Skeletal muscle satellite cell (primary cell): ENCODE data around the gene UBQLN1.
A peak's percentile ranks its signal among the peaks of the same experiment; 100 is the strongest.
"Not testable (repeated sequence)": the region's sequence is repeated elsewhere in the genome, so short reads cannot be mapped to it uniquely, and the experiment has no call there.

Experiments
- H3K27me3 ChIP-seq: 2 replicates; pipeline ENCODE4 v1.7.0; 2013; ENCODE audit warnings: low read length; ENCODE audit not compliant: control insufficient read depth, insufficient read depth
- H3K36me3 ChIP-seq: 2 replicates; pipeline ENCODE4 v1.7.0; 2013; ENCODE audit warnings: mild to moderate bottlenecking, control low read depth, low read length; ENCODE audit not compliant: insufficient read depth
- H3K4me1 ChIP-seq: 2 replicates; pipeline ENCODE4 v1.7.0; 2013; ENCODE audit warnings: low read length; ENCODE audit not compliant: control insufficient read depth, insufficient read depth
- H3K4me2 ChIP-seq: 2 replicates; pipeline ENCODE4 v1.7.0; 2013; ENCODE audit warnings: mild to moderate bottlenecking, low read length
- H3K4me3 ChIP-seq: 2 replicates; pipeline ENCODE4 v1.7.0; 2013; ENCODE audit warnings: low read length
- H3K9ac ChIP-seq: 2 replicates; pipeline ENCODE4 v1.7.0; 2013; ENCODE audit warnings: mild to moderate bottlenecking, low read depth, low read length, moderate library complexity
- H3K9me3 ChIP-seq: replicated peaks from 2 replicates; pipeline ENCODE4 v1.7.0; 2013; ENCODE audit warnings: mild to moderate bottlenecking, control low read depth, low read length

UBQLN1 gene

GRCh38 chr9:83629433-83630104, 78.2 kb downstream of the UBQLN1 start:
- Histone ChIP-seq H3K9me3 (no peaks in the 10 kb centered on the region), H3K4me2 (no peak overlapping the region)

GRCh38 chr9:83628540-83628939, 79.2 kb downstream of the UBQLN1 start:
- Histone ChIP-seq H3K9ac (no peak overlapping the region), H3K4me1 (peaks cover 5% of the 10 kb centered on the region), H3K9me3 (no peaks in the 10 kb centered on the region), H3K4me2 (no peak overlapping the region), H3K27me3 (no peaks in the 10 kb centered on the region), H3K4me3 (no peak overlapping the region), H3K36me3 (peaks cover 6% of the 10 kb centered on the region)

More at GRCh38 chr9:83629433-83630104, 78.2 kb downstream of the UBQLN1 start:
- H3K36me3 ChIP-seq, result peaks cover 6% of the 10 kb centered on the region
- no peak overlapping the region for H3K9ac ChIP-seq
- no peaks in the 10 kb centered on the region for H3K27me3 ChIP-seq
- no peaks in the 10 kb centered on the region for H3K4me1 ChIP-seq
- H3K4me3 ChIP-seq, result no peak overlapping the region

- Histone ChIP-seq H3K4me1 (peaks cover 5% of the 10 kb centered on the region), H3K4me3 (no peak overlapping the region), H3K4me2 (no peak overlapping the region), H3K9ac (no peak overlapping the region), H3K36me3 (peaks cover 6% of the 10 kb centered on the region), H3K27me3 (no peaks in the 10 kb centered on the region), H3K9me3 (no peaks in the 10 kb centered on the region)
Observed at GRCh38 chr9:83625178-83625577, 82.6 kb downstream of the UBQLN1 start.

GRCh38 chr9:83623679-83624076, 84.1 kb downstream of the UBQLN1 start:
- H3K4me1 ChIP-seq, result peaks cover 5% of the 10 kb centered on the region
- H3K4me2 ChIP-seq, result peak overlapping the region; percentile 83
- peak overlapping the region; percentile 92 for H3K9ac ChIP-seq
- peaks cover 1% of the 10 kb centered on the region for H3K36me3 ChIP-seq
- H3K4me3 ChIP-seq, result peak overlapping the region; percentile 84
- H3K9me3 ChIP-seq, result no peaks in the 10 kb centered on the region
- no peaks in the 10 kb centered on the region for H3K27me3 ChIP-seq

GRCh38 chr9:83622939-83623678, 84.6 kb downstream of the UBQLN1 start, which contains the start of gene IDNK:
IDNK (plus strand) TSS chr9:83623143; CDS start chr9:83623172, 29 bp downstream.
- peaks cover 5% of the 10 kb centered on the region for H3K4me1 ChIP-seq
- peak within 1 kb of the TSS; percentile 92 for H3K9ac ChIP-seq
- H3K36me3 ChIP-seq, result no peaks in the 10 kb centered on the region
- H3K27me3 ChIP-seq, result no peaks in the 10 kb centered on the region
- H3K4me2 ChIP-seq, result peak within 1 kb of the TSS; percentile 83
- H3K9me3 ChIP-seq, result no peaks in the 10 kb centered on the region
- H3K4me3 ChIP-seq, result peak within 1 kb of the TSS; percentile 84

- no peaks in the 10 kb centered on the region for H3K9me3 ChIP-seq
- H3K9ac ChIP-seq, result peak overlapping the region; percentile 92
- H3K36me3 ChIP-seq, result no peaks in the 10 kb centered on the region
Observed at GRCh38 chr9:83622433-83622938, 85.3 kb downstream of the UBQLN1 start.

GRCh38 chr9:83620841-83621636, 86.7 kb downstream of the UBQLN1 start:
- Histone ChIP-seq H3K4me3 (no peak overlapping the region), H3K4me1 (peaks cover 5% of the 10 kb centered on the region), H3K36me3 (no peaks in the 10 kb centered on the region), H3K27me3 (no peaks in the 10 kb centered on the region), H3K4me2 (peak overlapping the region; percentile 14), H3K9ac (no peak overlapping the region), H3K9me3 (no peaks in the 10 kb centered on the region)

More at GRCh38 chr9:83622433-83622938, 85.3 kb downstream of the UBQLN1 start:
- Histone ChIP-seq H3K4me2 (peak overlapping the region; percentile 83), H3K4me3 (peak overlapping the region; percentile 84), H3K27me3 (no peaks in the 10 kb centered on the region), H3K4me1 (peaks cover 5% of the 10 kb centered on the region)

- H3K36me3 ChIP-seq, result no peaks in the 10 kb centered on the region
- no peak overlapping the region for H3K9ac ChIP-seq
- H3K4me3 ChIP-seq, result no peak overlapping the region
- no peaks in the 10 kb centered on the region for H3K9me3 ChIP-seq
- H3K27me3 ChIP-seq, result no peaks in the 10 kb centered on the region
- no peaks in the 10 kb centered on the region for H3K4me1 ChIP-seq
- no peak overlapping the region for H3K4me2 ChIP-seq
Observed at GRCh38 chr9:83617299-83617698, 90.5 kb downstream of the UBQLN1 start.

GRCh38 chr9:83613298-83613697, 94.5 kb downstream of the UBQLN1 start:
- not testable (repeated sequence) for H3K27me3 ChIP-seq, H3K9me3 ChIP-seq, H3K4me1 ChIP-seq, H3K36me3 ChIP-seq, H3K4me2 ChIP-seq, H3K4me3 ChIP-seq, H3K9ac ChIP-seq
